HepG2 (cell line): ENCODE data around the gene XPO5. TPM values are rescaled to one million over a fixed set of nuclear protein-coding genes. Genes with fewer than 3 reads are reported as not detected.

Experiments used
- ATF2 ChIP-seq: sonication (generic); formaldehyde crosslinking; IDR thresholded peaks from 2 replicates; pipeline ENCODE4 v1.4.0; 2020; ENCODE audit warnings: missing genetic modification reagents
- CREB1 ChIP-seq, 2 experiments: fragments of 450-650 bp in 1 of 2; IDR thresholded peaks; 2 replicates each; pipeline ENCODE4 v1.6.1; 2016 to 2017; ENCODE audit warnings: control low read depth in 1 of 2, mild to moderate bottlenecking in 1 of 2, missing compliant biosample characterization in 1 of 2, missing genetic modification characterization in 1 of 2
- ELF4 ChIP-seq: sonication (generic); formaldehyde crosslinking; IDR thresholded peaks from 2 replicates; pipeline ENCODE4 v1.5.0; 2020; ENCODE audit warnings: missing genetic modification reagents, mild to moderate bottlenecking, moderate library complexity, borderline replicate concordance
- HMGA1 ChIP-seq: sonication (generic); formaldehyde crosslinking; conservative IDR thresholded peaks from 2 replicates; pipeline ENCODE4 v1.4.0; 2020; ENCODE audit warnings: missing genetic modification reagents
- HNRNPK ChIP-seq: fragments of 200-400 bp; formaldehyde crosslinking; IDR thresholded peaks from 2 replicates; pipeline ENCODE4 v1.6.1; 2018; ENCODE audit warnings: low read length, low read depth, moderate library complexity, mild to moderate bottlenecking; ENCODE audit not compliant: poor library complexity, severe bottlenecking
- HOXA3 ChIP-seq: sonication (generic); formaldehyde crosslinking; IDR thresholded peaks from 2 replicates; pipeline ENCODE4 v1.5.0; 2020; ENCODE audit warnings: missing genetic modification reagents
- KDM1A ChIP-seq: IDR thresholded peaks from 2 replicates; pipeline ENCODE4 v1.6.1; 2016; ENCODE audit warnings: missing compliant biosample characterization
- MAZ ChIP-seq, 2 experiments: sonication (generic) in 1 of 2; formaldehyde crosslinking in 1 of 2; IDR thresholded peaks; 2 replicates each; pipeline versions ENCODE4 v1.5.0 to v1.6.1; 2012 to 2020; ENCODE audit warnings: low read depth in 2 of 2, mild to moderate bottlenecking in 2 of 2, borderline replicate concordance in 1 of 2, improper control_type of control experiment in 1 of 2, low read length in 1 of 2, missing genetic modification reagents in 1 of 2, moderate library complexity in 1 of 2
- MTA1 ChIP-seq: sonication (generic); formaldehyde crosslinking; IDR thresholded peaks from 2 replicates; pipeline ENCODE4 v1.4.0; 2020; ENCODE audit warnings: missing genetic modification reagents, mild to moderate bottlenecking, borderline replicate concordance
- PITX1 ChIP-seq: sonication (generic); formaldehyde crosslinking; IDR thresholded peaks from 2 replicates; pipeline ENCODE4 v1.5.1; 2020; ENCODE audit warnings: mild to moderate bottlenecking, missing genetic modification reagents
- RARG ChIP-seq: sonication (generic); formaldehyde crosslinking; IDR thresholded peaks from 2 replicates; pipeline ENCODE4 v1.4.0; 2020; ENCODE audit warnings: low read depth, mild to moderate bottlenecking, missing genetic modification reagents
- RFX5 ChIP-seq: IDR thresholded peaks from 2 replicates; pipeline ENCODE4 v1.6.1; 2011; ENCODE audit warnings: low read depth, low read length, improper control_type of control experiment
- TCF12 ChIP-seq, 2 experiments: fragments of 450-650 bp in 1 of 2; sonication (generic) in 1 of 2; formaldehyde crosslinking in 1 of 2; IDR thresholded peaks; 2 replicates each; pipeline versions ENCODE4 v1.6.1 to v1.8.0; 2017 to 2022; ENCODE audit warnings: antibody characterized with exemption in 1 of 2, mild to moderate bottlenecking in 1 of 2, missing genetic modification reagents in 1 of 2, moderate library complexity in 1 of 2
- YY1 ChIP-seq: IDR thresholded peaks from 2 replicates; pipeline ENCODE4 v1.6.1; 2011; ENCODE audit warnings: low read length, low read depth, moderate library complexity, mild to moderate bottlenecking; ENCODE audit not compliant: insufficient read depth, insufficient replicate concordance
- ZBTB3 ChIP-seq: sonication (generic); formaldehyde crosslinking; IDR thresholded peaks from 2 replicates; pipeline ENCODE4 v1.4.0; 2020; ENCODE audit warnings: low read depth, mild to moderate bottlenecking, moderate library complexity, missing genetic modification reagents, borderline replicate concordance
- ZBTB33 ChIP-seq: sonication (generic); formaldehyde crosslinking; IDR thresholded peaks from 2 replicates; pipeline ENCODE4 v1.4.0; 2020; ENCODE audit warnings: missing genetic modification reagents
- ZBTB8A ChIP-seq: sonication (generic); formaldehyde crosslinking; IDR thresholded peaks from 2 replicates; pipeline ENCODE4 v1.4.0; 2020; ENCODE audit warnings: mild to moderate bottlenecking, low read depth, missing genetic modification reagents, borderline replicate concordance
- ZKSCAN8 ChIP-seq: IDR thresholded peaks from 2 replicates; pipeline ENCODE4 v1.6.1; 2016; ENCODE audit warnings: borderline replicate concordance, missing genetic modification reagents, missing compliant biosample characterization
- ZNF296 ChIP-seq: sonication (generic); formaldehyde crosslinking; conservative IDR thresholded peaks from 2 replicates; pipeline ENCODE4 v1.5.0; 2020; ENCODE audit warnings: mild to moderate bottlenecking, missing genetic modification reagents
- ZNF460 ChIP-seq: sonication (generic); formaldehyde crosslinking; IDR thresholded peaks from 2 replicates; pipeline ENCODE4 v1.5.1; 2020; ENCODE audit warnings: missing genetic modification reagents, mild to moderate bottlenecking, borderline replicate concordance
- ZNF503 ChIP-seq: sonication (generic); formaldehyde crosslinking; IDR thresholded peaks from 2 replicates; pipeline ENCODE4 v1.4.0; 2020; ENCODE audit warnings: missing genetic modification reagents
- ZNF713 ChIP-seq: sonication (generic); formaldehyde crosslinking; IDR thresholded peaks from 2 replicates; pipeline ENCODE4 v1.4.0; 2020; ENCODE audit warnings: mild to moderate bottlenecking, missing genetic modification reagents
- ZNF781 ChIP-seq: sonication (generic); formaldehyde crosslinking; IDR thresholded peaks from 2 replicates; pipeline ENCODE4 v1.5.1; 2020; ENCODE audit warnings: borderline replicate concordance, mild to moderate bottlenecking, missing genetic modification reagents; ENCODE audit errors: not compliant biosample characterization
- polyA plus RNA-seq, 8 experiments: library from polyadenylated mRNA; depleted of rRNA in 3 of 8; stranded (reverse) in 7 of 8; unstranded in 1 of 8; fragments of >200 nt; fragmentation: Illumina TruSeq in 4 of 8; extraction: Trizol in 4 of 8; gene quantifications; 2 replicates each; pipeline versions ENCODE4 v1.2.1 to v1.2.3, GENCODE V29; 2011 to 2016; ENCODE audit warnings: low read depth in 4 of 8, missing spikeins in 1 of 8, mixed read lengths in 1 of 8; ENCODE audit not compliant: insufficient read depth in 1 of 8
- total RNA-seq, 5 experiments: library from RNA; depleted of rRNA; stranded (reverse); fragments of >200 nt; fragmentation: Illumina TruSeq; extraction: Trizol; gene quantifications; 2 replicates each; pipeline ENCODE4 v1.2.3, GENCODE V29; 2016; ENCODE audit warnings: low read depth in 1 of 5

XPO5 gene
- total and polyA plus RNA-seq, 2 of the 13 experiments (the other 11 are each of a cell fraction or from before 2014, with no cell fraction given), result 52.2 to 68.0 TPM

- TF ChIP-seq CREB1 (IDR thresholded peaks at IDR 0.05) (peak; percentile 70), CREB1 (CRISPR knock-in tag; IDR thresholded peaks at IDR 0.05) (no peak), HOXA3 (CRISPR knock-in tag) (peak; percentile 41; the same call in 1 of the 2 replicates), TCF12 (IDR thresholded peaks at IDR 0.05) (no peak), TCF12 (CRISPR knock-in tag; IDR thresholded peaks at IDR 0.05) (no peak), ATF2 (no peak), HMGA1 (CRISPR knock-in tag) (no peak), ZBTB3 (CRISPR knock-in tag) (no peak), ZNF460 (CRISPR knock-in tag) (no peak), RARG (no peak), MAZ (IDR thresholded peaks at IDR 0.05; ENCODE audit: borderline replicate concordance, low read depth, low read length) (no peak), MAZ (CRISPR knock-in tag; IDR thresholded peaks at IDR 0.05; ENCODE audit: low read depth) (peak; percentile 8; the same call in 1 of the 2 replicates), ZKSCAN8 (0 out of 2 replicates have a peak, but pooled peaks have one; percentile 20), ZNF503 (no peak), ELF4 (CRISPR knock-in tag) (no peak), ZBTB8A (no peak), ZNF296 (CRISPR knock-in tag) (no peak), ZBTB33 (CRISPR knock-in tag) (0 out of 2 replicates have a peak, but pooled peaks have one; percentile 19), KDM1A (CRISPR knock-in tag) (no peak), YY1 (peak; percentile 8), RFX5 (no peak), PITX1 (peak; percentile 42; the same call in 1 of the 2 replicates), ZNF781 (CRISPR knock-in tag) (peak; percentile 36), HNRNPK (no peak), MTA1 (CRISPR knock-in tag) (no peak), ZNF713 (no peak)
Observed at GRCh38 chr6:43506667-43507471, 69.0 kb downstream of the XPO5 start (continued).
